Fibroblast of the aortic adventitia (primary cell): Measurements from ENCODE around the gene REV1. TPM values are rescaled to one million over a fixed set of nuclear protein-coding genes. Genes with fewer than 3 reads are reported as not detected.

ENCODE experiments used
- DNase-seq: peaks from one replicate; pipeline ENCODE4 v3.0.0-alpha.2; 2010; ENCODE audit warnings: low read depth
- H3K4me3 ChIP-seq: 2 replicates; pipeline ENCODE4 v1.5.1; 2011; ENCODE audit warnings: low read depth, mild to moderate bottlenecking, control low read depth, low read length, moderate library complexity
- total RNA-seq: library from RNA; depleted of rRNA; stranded (reverse); fragments of >200 nt; gene quantifications from 2 replicates; pipeline ENCODE4 v1.2.3, GENCODE V29; 2012; ENCODE audit warnings: low replicate concordance
- TF ChIP-seq, protein P1 (sequence below): IDR thresholded peaks from 2 replicates; pipeline ENCODE4 v1.5.1; 2011; ENCODE audit warnings: mild to moderate bottlenecking, low read length, control low read depth, inconsistent platforms; ENCODE audit not compliant: insufficient read depth

Gene REV1
- total RNA-seq, 1 donor, result 36.2 TPM

DNA sequence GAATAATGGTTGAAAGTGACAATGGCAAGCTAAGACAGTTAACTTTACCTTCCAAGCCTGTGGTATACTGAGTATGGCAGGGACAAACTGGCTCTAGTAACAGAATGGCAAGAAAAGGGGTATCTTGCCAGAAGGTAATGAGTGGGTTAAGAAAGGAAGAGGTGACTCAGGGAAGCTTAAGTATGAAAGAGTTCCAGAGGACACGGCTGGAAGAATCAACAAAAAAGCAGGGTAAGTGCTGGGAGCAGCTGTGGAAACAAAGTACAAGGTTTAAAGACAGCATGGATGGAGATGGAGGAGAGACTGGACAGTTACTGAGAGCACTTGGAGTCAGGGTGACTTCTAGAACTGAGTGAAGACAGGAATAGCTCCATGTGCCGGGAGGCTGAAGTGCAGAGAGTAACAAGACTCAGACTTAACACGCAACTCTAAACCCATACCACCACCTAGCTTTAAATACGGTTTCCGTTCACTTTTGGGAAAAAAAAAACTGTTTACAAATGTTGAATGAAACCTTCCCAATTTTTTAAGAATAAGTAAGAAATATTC, 69.0 kb downstream of the REV1 start:
- peak; percentile 44 for DNase-seq
- TF ChIP-seq, protein P1, sequence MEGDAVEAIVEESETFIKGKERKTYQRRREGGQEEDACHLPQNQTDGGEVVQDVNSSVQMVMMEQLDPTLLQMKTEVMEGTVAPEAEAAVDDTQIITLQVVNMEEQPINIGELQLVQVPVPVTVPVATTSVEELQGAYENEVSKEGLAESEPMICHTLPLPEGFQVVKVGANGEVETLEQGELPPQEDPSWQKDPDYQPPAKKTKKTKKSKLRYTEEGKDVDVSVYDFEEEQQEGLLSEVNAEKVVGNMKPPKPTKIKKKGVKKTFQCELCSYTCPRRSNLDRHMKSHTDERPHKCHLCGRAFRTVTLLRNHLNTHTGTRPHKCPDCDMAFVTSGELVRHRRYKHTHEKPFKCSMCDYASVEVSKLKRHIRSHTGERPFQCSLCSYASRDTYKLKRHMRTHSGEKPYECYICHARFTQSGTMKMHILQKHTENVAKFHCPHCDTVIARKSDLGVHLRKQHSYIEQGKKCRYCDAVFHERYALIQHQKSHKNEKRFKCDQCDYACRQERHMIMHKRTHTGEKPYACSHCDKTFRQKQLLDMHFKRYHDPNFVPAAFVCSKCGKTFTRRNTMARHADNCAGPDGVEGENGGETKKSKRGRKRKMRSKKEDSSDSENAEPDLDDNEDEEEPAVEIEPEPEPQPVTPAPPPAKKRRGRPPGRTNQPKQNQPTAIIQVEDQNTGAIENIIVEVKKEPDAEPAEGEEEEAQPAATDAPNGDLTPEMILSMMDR, result no peak

DNA sequence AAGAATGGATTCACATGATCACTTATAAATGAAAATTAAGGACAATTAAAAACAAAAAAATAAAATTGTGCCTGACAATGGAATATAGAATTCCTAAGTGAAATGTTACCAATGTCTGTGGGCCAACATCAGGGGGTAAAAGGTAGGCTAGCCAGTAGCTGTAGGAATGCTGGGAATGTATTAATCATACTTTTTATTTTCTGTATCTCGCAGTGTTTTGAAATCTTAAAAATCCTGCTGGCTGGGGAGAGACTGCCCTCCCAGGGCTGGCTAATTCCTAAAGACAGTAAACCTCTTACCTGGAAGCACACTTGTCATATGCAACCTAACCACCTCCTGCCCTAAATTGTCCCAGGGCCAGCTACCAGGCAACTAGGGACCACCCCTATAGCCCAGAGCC, 69.8 kb downstream of the REV1 start:
- H3K4me3 ChIP-seq, result no peak overlapping the region
- peak; percentile 48 for DNase-seq
- TF ChIP-seq, protein P1, result no peak

More for the DNA sequence above, 69.0 kb downstream of the REV1 start:
- H3K4me3 ChIP-seq, result no peak overlapping the region

DNA sequence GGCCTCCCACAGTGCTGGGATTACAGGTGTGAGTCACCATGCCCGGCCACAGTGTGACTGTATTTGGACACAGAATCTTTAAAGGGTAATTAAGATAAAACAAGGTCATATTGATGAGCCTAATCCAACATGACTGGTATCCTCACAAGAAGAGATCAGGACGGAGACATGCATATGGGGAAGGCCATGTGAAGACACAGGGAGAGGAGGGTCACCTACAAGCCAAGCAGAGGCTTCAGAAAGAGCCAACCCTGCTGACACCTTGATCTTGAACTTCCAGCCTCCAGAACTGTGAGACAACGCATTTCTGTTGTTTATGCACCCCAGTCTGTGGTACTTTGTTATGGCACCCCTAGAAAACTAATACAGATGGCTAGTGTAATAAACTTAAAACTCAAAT, 72.4 kb downstream of the REV1 start:
- TF ChIP-seq, protein P1, result no peak
- no peak for DNase-seq
- no peak overlapping the region for H3K4me3 ChIP-seq

DNA sequence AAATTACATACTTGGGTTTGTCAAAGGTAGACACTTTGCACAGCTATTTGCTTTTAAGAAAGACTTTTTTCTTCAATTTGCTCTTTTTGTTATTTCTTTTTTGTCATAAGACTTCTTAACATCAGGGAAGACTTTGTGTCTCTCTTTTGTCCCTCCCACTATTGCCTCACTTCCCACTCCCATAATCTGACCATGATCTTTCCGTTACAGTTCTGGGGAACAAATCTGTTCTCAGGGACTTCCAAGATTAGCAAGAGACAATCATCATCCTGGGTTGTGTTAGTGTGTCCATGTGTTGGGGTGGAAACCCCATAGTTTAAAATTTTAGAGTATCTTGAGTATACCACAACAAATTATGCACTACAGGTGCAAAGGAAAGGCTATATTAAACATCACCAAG, 75.3 kb downstream of the REV1 start:
- H3K4me3 ChIP-seq, result no peak overlapping the region
- TF ChIP-seq, protein P1, result no peak
- no peak for DNase-seq

DNA sequence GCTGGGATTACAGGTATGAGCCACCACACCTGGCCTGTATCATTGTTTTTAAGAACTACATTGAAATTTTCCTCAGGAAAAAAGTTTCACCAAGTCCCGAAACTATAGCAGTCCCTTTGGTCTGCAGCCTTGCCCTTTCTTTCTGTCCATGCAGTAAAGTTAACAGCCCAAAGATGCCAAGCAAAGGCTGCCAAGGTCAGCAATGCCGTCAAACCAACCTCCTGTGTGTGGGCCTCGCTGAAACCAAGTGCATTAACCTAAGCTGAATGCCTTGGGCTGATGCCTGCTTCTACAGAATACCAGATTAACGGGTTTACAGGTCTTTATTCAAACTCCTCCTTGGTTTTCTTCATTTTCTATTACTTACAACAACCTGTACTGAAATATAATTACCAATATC, 79.5 kb downstream of the REV1 start:
- no peak for DNase-seq
- TF ChIP-seq, protein P1, result no peak
- H3K4me3 ChIP-seq, result no peak overlapping the region

DNA sequence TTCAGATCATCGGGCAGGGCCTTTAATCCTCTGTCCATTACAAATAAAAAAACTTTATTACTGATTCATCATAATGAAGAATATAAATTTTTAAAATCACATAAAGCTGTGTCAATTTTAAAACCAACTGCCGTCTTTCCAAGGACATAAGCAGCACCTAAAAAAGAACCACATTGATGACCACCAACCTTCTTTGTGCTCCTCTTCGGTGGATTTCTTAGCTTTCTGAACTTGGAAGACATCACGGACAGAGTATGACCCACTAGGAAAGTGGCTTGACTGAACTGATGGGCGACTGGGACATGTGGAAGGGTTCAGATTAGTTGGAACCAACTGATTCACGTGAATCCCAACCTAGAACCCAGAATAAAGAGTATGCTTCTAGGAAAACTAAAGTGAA, 83.7 kb downstream of the REV1 start:
- TF ChIP-seq, protein P1, result no peak
- no peak for DNase-seq
- H3K4me3 ChIP-seq, result no peak overlapping the region
